Activated CD4-positive, alpha-beta T cell treated with anti-CD3 and anti-CD28 coated beads, Interleukin-10, Interleukin-2, amounts not matched to agents 100 ng/mL and 50 ng/mL, durations not matched to agents 16 hours and 8 hours (primary cell): ENCODE data around the gene ZNF658.
"Not testable (repeated sequence)": the region's sequence is repeated elsewhere in the genome, so short reads cannot be mapped to it uniquely, and the experiment has no call there.

ENCODE experiments used
- DNase-seq: peaks from one replicate; pipeline ENCODE4 v3.0.0-alpha.2; 2020

Gene ZNF658

GRCh38 chr9:66900490-66901131 lies at the start of gene ZNF658:
Gene ZNF658, plus strand, starts transcription at chr9:66900725. Its CDS starts 2,837 bp downstream, at chr9:66903562.
- DNase-seq, result peak; percentile 78

DNA sequence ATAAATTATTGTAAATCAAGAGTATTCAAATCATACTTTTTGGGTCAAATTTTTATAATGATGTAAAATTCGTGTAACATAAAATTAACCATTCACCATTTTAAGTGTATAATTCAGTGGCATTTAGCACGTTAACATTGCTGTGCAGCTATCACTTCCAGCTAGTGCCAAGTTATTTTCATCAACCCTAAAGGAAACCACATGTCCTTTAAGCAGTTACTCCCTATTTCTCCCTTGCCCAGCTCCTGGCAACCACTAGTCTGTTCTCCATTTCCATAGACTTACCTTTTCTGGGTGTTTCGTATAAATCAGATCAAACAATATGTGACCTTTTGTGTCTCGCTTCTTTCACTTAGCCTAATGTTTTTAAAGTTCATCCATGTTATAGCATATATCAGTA lies 38.8 kb upstream of the ZNF658 start:
- DNase-seq, result not testable (repeated sequence)

GRCh38 chr9:66868660-66869059 lies 31.9 kb upstream of the ZNF658 start:
- DNase-seq, result not testable (repeated sequence)

- not testable (repeated sequence) for DNase-seq
These were observed 19.9 kb upstream of the ZNF658 start for GRCh38 chr9:66880605-66881004.

DNA sequence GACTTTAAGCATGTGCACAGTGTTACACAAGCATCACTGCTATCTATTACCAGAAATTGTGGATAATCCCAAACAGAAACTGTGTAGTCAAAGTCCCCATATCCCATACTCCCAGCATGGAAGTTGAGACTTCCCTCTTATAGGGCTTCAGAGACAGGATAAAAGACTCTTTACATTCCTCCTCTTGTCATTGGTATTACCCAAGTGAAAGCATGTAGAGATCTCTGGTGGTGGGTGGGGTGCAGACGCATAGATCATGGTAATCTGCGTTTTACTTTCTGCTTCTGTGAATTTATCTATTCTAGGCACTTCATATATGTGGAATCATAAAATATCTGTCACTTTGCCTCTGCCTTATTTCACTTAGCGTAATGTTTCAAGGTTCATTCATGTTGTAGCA lies 18.7 kb upstream of the ZNF658 start:
- not testable (repeated sequence) for DNase-seq

- DNase-seq, result not testable (repeated sequence)
These were observed 10.2 kb upstream of the ZNF658 start for GRCh38 chr9:66890334-66890733.

DNA sequence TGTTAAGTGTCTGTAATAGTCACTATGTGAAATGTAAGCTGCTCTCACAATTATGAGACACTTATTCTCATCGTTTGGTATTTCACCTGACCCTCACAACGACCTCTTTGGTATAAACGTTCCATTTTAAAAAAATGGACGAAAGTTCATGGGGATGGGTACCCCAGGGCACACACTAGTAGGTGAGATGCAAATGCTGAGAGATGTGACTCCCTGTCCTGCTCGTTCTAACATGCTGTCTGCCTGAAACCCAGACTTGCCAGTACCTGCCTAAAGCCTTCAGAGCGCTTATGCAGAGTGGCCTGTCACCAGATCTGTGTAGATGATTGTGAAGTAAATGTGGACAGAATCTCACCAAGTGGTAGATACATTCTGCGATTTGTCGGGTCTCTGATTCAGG lies 616 bp downstream of the ZNF658 start:
- DNase-seq, result not testable (repeated sequence)

GRCh38 chr9:66909560-66909959 lies 9.0 kb downstream of the ZNF658 start:
- not testable (repeated sequence) for DNase-seq

- DNase-seq, result not testable (repeated sequence)
These were observed 19.5 kb downstream of the ZNF658 start for GRCh38 chr9:66920072-66920471.

GRCh38 chr9:66936194-66936870 lies 35.8 kb downstream of the ZNF658 start:
- not testable (repeated sequence) for DNase-seq

- DNase-seq, result not testable (repeated sequence)
These were observed 37.1 kb downstream of the ZNF658 start for GRCh38 chr9:66937662-66938061.

DNA sequence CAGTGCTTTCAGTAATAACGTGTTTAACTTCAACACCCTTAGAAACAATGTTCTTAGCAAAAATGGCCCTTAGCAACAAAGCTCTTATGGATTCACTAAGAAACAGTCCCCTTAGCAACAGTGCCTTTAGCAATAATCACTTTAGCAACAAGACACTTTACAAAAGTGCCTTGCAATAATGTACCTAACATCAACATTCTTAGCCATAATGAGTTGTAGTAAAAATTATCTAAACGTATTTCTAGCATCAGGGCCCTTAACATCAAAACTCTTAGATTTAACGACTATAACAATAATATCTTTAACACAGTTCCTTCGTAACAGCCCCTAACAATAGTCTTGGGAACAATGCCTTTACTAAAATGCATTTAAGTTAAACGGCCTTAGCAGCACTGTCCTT lies 37.8 kb downstream of the ZNF658 start:
- DNase-seq, result not testable (repeated sequence)

DNA sequence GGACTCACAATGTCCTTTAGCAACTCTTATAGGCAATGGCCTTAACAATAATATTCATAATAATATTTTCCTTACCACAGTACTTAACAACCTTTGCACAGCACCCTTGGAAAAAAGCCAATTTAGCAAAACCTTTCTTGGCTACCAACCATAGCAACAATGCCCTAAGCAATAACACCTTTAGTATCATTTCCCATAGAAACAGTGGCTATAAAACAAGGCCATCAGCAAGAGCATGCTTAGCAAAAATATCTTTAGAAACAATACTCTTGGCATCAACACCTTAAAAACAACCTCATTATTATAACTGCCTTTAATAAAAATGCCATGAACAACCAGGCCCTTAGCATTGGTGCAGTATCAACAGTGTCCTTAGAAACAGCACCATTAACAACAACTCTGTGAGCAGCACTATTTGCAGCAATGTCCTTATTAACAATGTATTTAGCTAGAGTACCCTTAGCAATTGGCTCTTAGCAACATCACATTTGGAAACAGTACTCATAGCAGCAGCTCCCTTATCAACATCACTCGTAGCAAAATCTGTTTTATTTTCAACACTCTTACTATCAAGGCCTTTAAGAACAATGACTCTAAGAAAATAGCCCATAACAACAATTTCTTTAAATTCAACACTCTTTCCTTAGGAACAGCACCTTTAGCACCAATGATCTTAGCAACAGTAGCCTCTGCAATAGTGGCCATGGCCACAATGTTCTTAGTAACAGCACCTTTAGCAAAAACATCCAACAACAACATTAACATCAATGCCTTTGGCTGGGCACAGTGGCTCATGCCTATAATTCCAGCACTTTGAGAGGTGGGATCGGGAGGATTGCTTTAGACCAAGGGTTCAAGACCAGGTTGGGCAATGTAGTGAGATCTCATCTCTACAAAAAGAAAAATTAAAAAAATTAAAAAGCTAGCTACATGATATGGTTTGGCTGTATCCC lies 39.6 kb downstream of the ZNF658 start:
- not testable (repeated sequence) for DNase-seq

- DNase-seq, result not testable (repeated sequence)
These were observed 42.1 kb downstream of the ZNF658 start for GRCh38 chr9:66942400-66943155.

DNA sequence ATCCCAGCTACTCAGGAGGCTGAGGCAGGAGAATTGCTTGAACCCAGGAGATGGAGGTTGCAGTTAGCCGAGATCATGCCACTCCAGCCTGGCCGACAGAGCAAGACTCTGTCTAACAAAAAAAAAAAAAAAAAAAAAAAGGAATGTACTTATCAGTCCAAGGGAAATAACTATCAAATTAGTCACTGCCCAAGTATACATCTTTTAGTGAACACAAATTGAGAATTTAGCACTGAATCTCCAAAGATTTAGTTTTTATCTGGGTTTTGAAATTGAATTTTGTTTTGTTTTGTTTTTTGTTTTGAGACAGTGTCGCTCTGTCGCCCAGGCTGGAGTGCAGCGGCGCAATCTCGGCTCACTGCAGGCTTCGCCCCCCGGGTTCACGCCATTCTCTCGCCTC lies 52.1 kb downstream of the ZNF658 start:
- not testable (repeated sequence) for DNase-seq
